ENCODE measurements around the gene ERICH4. TPM values are rescaled to one million over a fixed set of nuclear protein-coding genes. Genes with fewer than 3 reads are reported as not detected.

The ERICH4 gene
- total and polyA plus RNA-seq, 9 of the 15 experiments (the other 6 are each of a cell fraction or from before 2014, with no cell fraction given) = not detected

DNA sequence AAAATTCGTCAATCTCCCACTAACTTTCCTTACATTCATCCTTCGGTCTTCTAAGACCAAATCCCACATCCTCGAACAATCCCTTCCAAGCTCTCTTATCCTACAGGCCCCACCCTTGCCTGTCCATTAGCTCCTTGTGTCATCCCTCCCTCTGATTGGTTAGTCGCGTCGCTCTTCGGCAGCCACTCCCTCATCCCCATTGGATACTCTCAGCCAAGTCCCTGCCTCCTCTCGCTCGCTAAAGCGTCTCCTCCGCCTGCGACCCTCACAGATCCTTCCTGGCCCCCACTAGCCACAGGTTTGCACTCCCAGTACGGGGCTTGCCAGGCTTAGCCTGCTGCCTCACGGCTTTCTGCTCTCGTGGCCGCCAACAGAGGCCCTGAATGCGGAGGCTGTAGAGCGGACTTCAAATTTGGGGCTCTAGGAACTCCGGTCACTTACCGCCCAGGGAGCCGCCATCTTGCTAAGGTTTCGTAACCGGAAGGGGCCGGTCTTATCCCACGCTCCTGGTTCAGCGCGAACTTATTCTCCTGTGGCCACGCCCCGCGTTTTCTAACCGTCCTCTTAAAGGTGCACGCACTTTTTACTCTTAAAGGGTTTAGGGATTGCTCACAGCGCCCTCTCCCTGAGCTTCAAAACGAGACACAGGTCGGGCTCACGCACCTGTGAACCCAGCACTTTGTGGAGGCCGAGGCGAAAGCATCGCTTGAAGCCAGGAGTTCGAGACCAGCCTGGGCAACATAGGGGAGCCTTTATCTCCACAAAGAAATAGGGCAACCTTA is 3.3 kb upstream of the ERICH4 start, which contains the start of gene DMAC2 (continued):
- TF ChIP-seq ELF2 (CRISPR knock-in tag; IDR thresholded peaks at IDR 0.05) (peak; percentile 42; the same call in 1 of the 2 replicates), PHF20 (IDR thresholded peaks at IDR 0.05; ENCODE audit: partially characterized antibody) (peak; percentile 94), KDM2B (CRISPR knock-in tag; IDR thresholded peaks at IDR 0.05) (no peak), CSDE1 (IDR thresholded peaks at IDR 0.05) (no peak), ZNF140 (CRISPR knock-in tag; IDR thresholded peaks at IDR 0.05) (no peak), SMAD4 (CRISPR knock-in tag; conservative IDR thresholded peaks at IDR 0.05) (0 out of 2 replicates have a peak, but pooled peaks have one; percentile 35), RFX5 (IDR thresholded peaks at IDR 0.05; ENCODE audit: low read depth, low read length) (no peak), RBM14 (IDR thresholded peaks at IDR 0.05; ENCODE audit: borderline replicate concordance, insufficient read depth, low read depth, low read length) (no peak)
- TF ChIP-seq, protein P1, sequence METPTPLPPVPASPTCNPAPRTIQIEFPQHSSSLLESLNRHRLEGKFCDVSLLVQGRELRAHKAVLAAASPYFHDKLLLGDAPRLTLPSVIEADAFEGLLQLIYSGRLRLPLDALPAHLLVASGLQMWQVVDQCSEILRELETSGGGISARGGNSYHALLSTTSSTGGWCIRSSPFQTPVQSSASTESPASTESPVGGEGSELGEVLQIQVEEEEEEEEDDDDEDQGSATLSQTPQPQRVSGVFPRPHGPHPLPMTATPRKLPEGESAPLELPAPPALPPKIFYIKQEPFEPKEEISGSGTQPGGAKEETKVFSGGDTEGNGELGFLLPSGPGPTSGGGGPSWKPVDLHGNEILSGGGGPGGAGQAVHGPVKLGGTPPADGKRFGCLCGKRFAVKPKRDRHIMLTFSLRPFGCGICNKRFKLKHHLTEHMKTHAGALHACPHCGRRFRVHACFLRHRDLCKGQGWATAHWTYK (CRISPR knock-in tag; IDR thresholded peaks at IDR 0.05) = 0 out of 2 replicates have a peak, but pooled peaks have one; percentile 10
- TF ChIP-seq, protein P2, sequence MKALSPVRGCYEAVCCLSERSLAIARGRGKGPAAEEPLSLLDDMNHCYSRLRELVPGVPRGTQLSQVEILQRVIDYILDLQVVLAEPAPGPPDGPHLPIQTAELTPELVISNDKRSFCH (CRISPR knock-in tag; IDR thresholded peaks at IDR 0.05) = no peak
- TF ChIP-seq, protein P2 (tag; IDR thresholded peaks at IDR 0.05) = peak; percentile 27; the same call in 1 of the 2 replicates
- TF ChIP-seq, protein P3, sequence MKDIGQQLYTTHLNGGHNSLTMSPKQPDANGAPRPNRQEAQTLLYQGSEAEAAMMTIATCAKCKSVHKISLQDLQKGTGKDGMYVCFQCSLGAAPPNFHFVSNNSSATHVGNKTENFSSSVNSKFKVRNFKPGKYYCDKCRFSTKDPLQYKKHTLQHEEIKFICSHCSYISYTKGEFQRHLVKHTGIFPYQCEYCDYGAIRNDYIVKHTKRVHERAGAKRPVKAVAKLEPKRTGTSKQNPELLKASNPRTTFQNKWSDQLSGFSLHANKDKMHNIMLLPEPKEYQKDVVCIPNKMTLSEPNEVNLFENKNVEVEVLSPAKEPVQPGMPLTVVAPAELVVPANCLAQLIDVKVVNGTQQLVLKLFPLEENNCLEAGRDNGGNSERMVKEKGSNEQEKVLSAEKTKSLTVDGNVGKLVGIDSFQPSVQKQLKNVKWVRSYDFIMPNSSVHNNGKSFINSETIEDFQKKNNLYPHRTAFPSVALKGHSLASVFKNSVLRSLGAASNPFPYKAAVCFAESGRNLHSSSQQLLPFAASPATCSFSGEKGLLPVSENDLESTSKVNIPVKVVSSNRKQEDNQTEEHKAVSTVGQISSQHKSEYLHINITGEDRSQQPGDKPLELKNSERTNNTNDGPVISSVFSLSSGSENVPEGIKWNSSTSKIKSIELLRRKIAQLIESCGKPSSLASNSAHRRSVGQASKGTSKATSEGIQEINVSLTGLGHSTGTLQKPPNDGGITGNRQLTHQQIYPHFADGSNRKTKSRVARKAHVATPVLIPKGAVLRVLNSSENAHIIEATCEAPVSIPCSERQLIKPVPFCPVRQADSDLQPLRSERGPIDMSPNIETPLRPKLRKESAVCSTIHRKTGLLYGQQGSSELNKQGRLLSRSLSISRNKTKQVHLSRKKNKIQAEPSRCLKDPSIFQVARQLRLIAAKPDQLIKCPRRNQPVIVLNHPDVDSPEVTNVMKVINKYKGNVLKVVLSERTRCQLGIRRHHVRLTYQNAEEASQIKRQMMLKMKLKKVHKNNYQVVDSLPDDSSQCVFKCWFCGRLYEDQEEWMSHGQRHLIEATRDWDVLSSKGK (CRISPR knock-in tag; IDR thresholded peaks at IDR 0.05) = no peak
- TF ChIP-seq, protein P4, sequence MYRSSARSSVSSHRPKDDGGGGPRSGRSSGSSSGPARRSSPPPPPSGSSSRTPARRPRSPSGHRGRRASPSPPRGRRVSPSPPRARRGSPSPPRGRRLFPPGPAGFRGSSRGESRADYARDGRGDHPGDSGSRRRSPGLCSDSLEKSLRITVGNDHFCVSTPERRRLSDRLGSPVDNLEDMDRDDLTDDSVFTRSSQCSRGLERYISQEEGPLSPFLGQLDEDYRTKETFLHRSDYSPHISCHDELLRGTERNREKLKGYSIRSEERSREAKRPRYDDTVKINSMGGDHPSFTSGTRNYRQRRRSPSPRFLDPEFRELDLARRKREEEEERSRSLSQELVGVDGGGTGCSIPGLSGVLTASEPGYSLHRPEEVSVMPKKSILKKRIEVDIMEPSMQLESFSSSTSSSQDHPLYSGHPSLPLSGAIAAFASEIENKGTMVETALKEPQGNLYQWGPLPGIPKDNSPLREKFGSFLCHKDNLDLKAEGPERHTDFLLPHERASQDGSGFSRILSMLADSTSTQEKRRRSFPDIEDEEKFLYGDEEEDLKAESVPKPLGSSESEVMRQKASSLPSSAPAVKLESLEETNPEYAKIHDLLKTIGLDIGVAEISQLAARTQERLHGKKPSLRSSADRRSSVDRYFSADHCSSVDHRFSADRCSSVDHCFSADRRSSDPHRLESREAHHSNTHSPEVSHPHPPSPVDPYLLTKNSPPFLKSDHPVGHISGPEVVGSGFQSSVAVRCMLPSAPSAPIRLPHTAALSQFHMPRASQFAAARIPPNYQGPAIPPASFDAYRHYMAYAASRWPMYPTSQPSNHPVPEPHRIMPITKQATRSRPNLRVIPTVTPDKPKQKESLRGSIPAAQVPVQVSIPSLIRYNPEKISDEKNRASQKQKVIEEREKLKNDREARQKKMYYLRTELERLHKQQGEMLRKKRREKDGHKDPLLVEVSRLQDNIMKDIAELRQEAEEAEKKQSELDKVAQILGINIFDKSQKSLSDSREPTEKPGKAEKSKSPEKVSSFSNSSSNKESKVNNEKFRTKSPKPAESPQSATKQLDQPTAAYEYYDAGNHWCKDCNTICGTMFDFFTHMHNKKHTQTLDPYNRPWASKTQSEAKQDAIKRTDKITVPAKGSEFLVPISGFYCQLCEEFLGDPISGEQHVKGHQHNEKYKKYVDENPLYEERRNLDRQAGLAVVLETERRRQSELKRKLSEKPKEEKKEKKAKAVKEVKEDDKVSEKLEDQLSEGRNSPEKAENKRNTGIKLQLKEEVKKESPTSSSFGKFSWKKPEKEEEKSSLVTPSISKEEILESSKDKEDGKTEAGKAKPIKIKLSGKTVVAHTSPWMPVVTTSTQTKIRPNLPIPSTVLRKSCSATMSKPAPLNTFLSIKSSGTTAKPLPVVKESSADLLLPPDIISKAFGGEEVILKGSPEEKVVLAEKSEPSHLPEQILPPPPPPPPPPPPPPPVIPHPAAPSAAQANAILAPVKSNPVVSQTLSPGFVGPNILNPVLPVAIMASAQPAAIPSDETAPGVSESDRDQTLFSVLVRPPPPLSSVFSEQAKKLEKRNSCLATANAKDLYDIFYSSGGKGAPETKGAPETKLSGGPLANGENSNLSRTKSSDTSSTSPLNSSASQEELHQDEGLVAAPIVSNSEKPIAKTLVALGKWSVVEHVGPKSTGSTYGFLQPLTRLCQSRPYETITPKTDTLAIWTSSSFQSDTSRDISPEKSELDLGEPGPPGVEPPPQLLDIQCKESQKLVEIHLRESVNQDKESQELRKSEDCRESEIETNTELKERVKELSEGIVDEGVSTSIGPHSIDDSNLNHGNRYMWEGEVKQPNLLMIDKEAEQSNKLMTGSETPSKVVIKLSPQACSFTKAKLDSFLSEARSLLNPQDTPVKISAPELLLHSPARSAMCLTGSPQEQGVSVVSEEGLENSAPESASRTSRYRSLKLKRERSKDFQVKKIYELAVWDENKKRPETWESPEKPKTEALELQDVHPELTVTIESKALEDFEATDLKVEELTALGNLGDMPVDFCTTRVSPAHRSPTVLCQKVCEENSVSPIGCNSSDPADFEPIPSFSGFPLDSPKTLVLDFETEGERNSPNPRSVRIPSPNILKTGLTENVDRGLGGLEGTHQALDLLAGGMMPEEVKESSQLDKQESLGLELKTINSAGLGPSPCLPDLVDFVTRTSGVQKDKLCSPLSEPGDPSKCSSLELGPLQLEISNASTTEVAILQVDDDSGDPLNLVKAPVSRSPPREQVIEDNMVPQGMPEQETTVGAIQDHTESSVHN (IDR thresholded peaks at IDR 0.05; ENCODE audit: borderline replicate concordance in 1 of 2, low read depth in 1 of 2) = no peak
